HEK293 (cell line): ENCODE results near the gene CPNE5.

Experiments
- CTCF ChIP-seq: fragments of 450-650 bp; formaldehyde crosslinking; IDR thresholded peaks from 2 replicates; pipeline ENCODE4 v1.5.1; 2016; ENCODE audit warnings: missing biosample characterization, missing genetic modification characterization
- EGR2 ChIP-seq: fragments of 450-650 bp; formaldehyde crosslinking; IDR thresholded peaks from 2 replicates; pipeline ENCODE4 v1.5.1; 2016; ENCODE audit warnings: low read depth, missing biosample characterization, missing genetic modification characterization
- PBX3 ChIP-seq: sonication (generic); formaldehyde crosslinking; IDR thresholded peaks from 2 replicates; pipeline ENCODE4 v1.8.1; 2022; ENCODE audit warnings: mild to moderate bottlenecking, moderate library complexity, missing genetic modification reagents
- REST ChIP-seq: fragments of 450-650 bp; formaldehyde crosslinking; IDR thresholded peaks from 2 replicates; pipeline ENCODE4 v1.5.1; 2016; ENCODE audit warnings: missing biosample characterization, missing genetic modification characterization
- TCF7L2 ChIP-seq: IDR thresholded peaks from 2 replicates; pipeline ENCODE4 v1.6.1; 2011; ENCODE audit warnings: low read depth, mild to moderate bottlenecking, inconsistent platforms, low read length, moderate library complexity, borderline replicate concordance
- YY1 ChIP-seq: fragments of 450-650 bp; formaldehyde crosslinking; IDR thresholded peaks from 2 replicates; pipeline ENCODE4 v1.5.1; 2018; ENCODE audit warnings: missing biosample characterization, missing genetic modification characterization
- ZEB2 ChIP-seq: fragments of 450-650 bp; formaldehyde crosslinking; IDR thresholded peaks from 2 replicates; pipeline ENCODE4 v1.5.1; 2016; ENCODE audit warnings: missing biosample characterization, missing genetic modification characterization
- ZNF416 ChIP-seq: fragments of 450-650 bp; formaldehyde crosslinking; IDR thresholded peaks from 2 replicates; pipeline ENCODE4 v1.5.1; 2016; ENCODE audit warnings: missing biosample characterization, missing genetic modification characterization
- ZNF530 ChIP-seq: fragments of 450-650 bp; formaldehyde crosslinking; IDR thresholded peaks from 2 replicates; pipeline ENCODE4 v1.5.1; 2016; ENCODE audit warnings: low read depth, missing biosample characterization, missing genetic modification characterization
- ZNF558 ChIP-seq: fragments of 450-650 bp; formaldehyde crosslinking; IDR thresholded peaks from 2 replicates; pipeline ENCODE4 v1.5.1; 2016; ENCODE audit warnings: missing biosample characterization, missing genetic modification characterization
- ZNF658 ChIP-seq: fragments of 450-650 bp; formaldehyde crosslinking; IDR thresholded peaks from 2 replicates; pipeline ENCODE4; 2016; ENCODE audit warnings: missing biosample characterization, missing genetic modification characterization
- ZNF843 ChIP-seq: fragments of 450-650 bp; formaldehyde crosslinking; IDR thresholded peaks from 2 replicates; pipeline ENCODE4 v1.5.1; 2016; ENCODE audit warnings: missing biosample characterization, missing genetic modification characterization

GRCh38 chr6:36753671-36754405, 85.4 kb downstream of the CPNE5 start:
- TF ChIP-seq CTCF (no peak), REST (no peak), TCF7L2 (no peak), PBX3 (CRISPR knock-in tag) (no peak), ZEB2 (no peak), ZNF843 (tag by site-specific recombination) (no peak), ZNF558 (tag by site-specific recombination) (no peak), ZNF416 (tag by site-specific recombination) (no peak), YY1 (tag by site-specific recombination) (no peak), EGR2 (tag by site-specific recombination) (no peak), ZNF658 (tag by site-specific recombination) (no peak), ZNF530 (tag by site-specific recombination) (no peak)
